GM12878 (cell line): ENCODE measurements around the gene PLXNB3. TPM values are rescaled to one million over a fixed set of nuclear protein-coding genes. Genes with fewer than 3 reads are reported as not detected.

Experiments
- ATAC-seq: fragments of 200-7000 bp; cut with Tn5 transposase; 3 replicates; pipeline ENCODE4 v1.9.1; 2020; ENCODE audit warnings: mild to moderate bottlenecking, moderate library complexity
- BruUV-seq: library from RNA; stranded (reverse); fragments of 400-500 nt; replicated peaks from 2 replicates; lab custom pipeline; 2021; lab: Mats Ljungman, UMichigan
- CTCF ChIA-PET: fragments of 300-600 bp; sonication (Branson Sonifier 250); formaldehyde crosslinking; extraction: SDS; loops from one replicate; lab custom pipeline; 2021; ENCODE audit warnings: inconsistent platforms; lab: Yijun Ruan, JAX
- POLR2A ChIA-PET: fragments of 350-600 bp; formaldehyde crosslinking; extraction: SDS; loops from one replicate; lab custom pipeline; 2021; ENCODE audit warnings: inconsistent platforms; lab: Charles Lee
- RAD21 ChIA-PET: fragments of 300-600 bp; sonication (Branson Sonifier 250); formaldehyde crosslinking; loops from one replicate; lab custom pipeline; 2023; ENCODE audit warnings: antibody characterized with exemption; ENCODE audit not compliant: unreplicated experiment; lab: Charles Lee
- SMC1A ChIA-PET: fragments of 300-600 bp; sonication (Branson Sonifier 250); formaldehyde crosslinking; loops from one replicate; lab custom pipeline; 2023; ENCODE audit not compliant: unreplicated experiment, uncharacterized antibody; lab: Charles Lee
- DNase-seq: peaks from one replicate; pipeline ENCODE4 v3.0.0-alpha.2; 2011; ENCODE audit warnings: low read depth, low spot score
- FAIRE-seq: peaks from 3 replicates; lab custom pipeline; 2011; peaks lifted over from hg19 to GRCh38; lab: Jason Lieb, UNC
- H2AFZ ChIP-seq: 2 replicates; pipeline ENCODE4 v1.6.0; 2011; ENCODE audit warnings: low read depth, low read length, control low read depth; ENCODE audit not compliant: control insufficient read depth
- H3K27ac ChIP-seq: 2 replicates; pipeline ENCODE4 v1.5.1; 2011; ENCODE audit warnings: control low read depth; ENCODE audit not compliant: control insufficient read depth, insufficient read depth
- H3K27me3 ChIP-seq, 2 experiments: replicated peaks in 1 of 2; 2 replicates each; pipeline versions ENCODE4 v1.6.0 to v1.6.1; 2011; ENCODE audit warnings: low read length in 1 of 2; ENCODE audit not compliant: control insufficient read depth in 2 of 2, insufficient read depth in 2 of 2
- H3K36me3 ChIP-seq, 2 experiments: 2 replicates each; pipeline ENCODE4 v1.5.1; 2011; ENCODE audit warnings: low read length in 1 of 2; ENCODE audit not compliant: control insufficient read depth in 2 of 2, insufficient read depth in 2 of 2
- H3K4me1 ChIP-seq: 2 replicates; pipeline ENCODE4 v1.6.1; 2011; ENCODE audit warnings: mild to moderate bottlenecking, low read length, moderate library complexity, mixed read lengths; ENCODE audit not compliant: control insufficient read depth, insufficient read depth
- H3K4me2 ChIP-seq: 2 replicates; pipeline ENCODE4 v1.6.0; 2011; ENCODE audit warnings: control low read depth; ENCODE audit not compliant: control insufficient read depth, insufficient read depth
- H3K4me3 ChIP-seq: fragments of 200-600 bp; sonication (generic); 2 replicates; pipeline ENCODE4 v1.5.1; 2016
- H3K79me2 ChIP-seq: 2 replicates; pipeline ENCODE4 v1.6.0; 2011; ENCODE audit warnings: low read length; ENCODE audit not compliant: control insufficient read depth, insufficient read depth
- H3K9ac ChIP-seq: 2 replicates; pipeline ENCODE4 v1.8.0; 2011; ENCODE audit warnings: low read length, control low read depth, mixed read lengths; ENCODE audit not compliant: control insufficient read depth, insufficient read depth
- H3K9me3 ChIP-seq: replicated peaks from 3 replicates; pipeline ENCODE4 v1.5.1; 2011; ENCODE audit warnings: mild to moderate bottlenecking, low read length; ENCODE audit not compliant: control insufficient read depth, insufficient read depth
- H4K20me1 ChIP-seq: 2 replicates; pipeline ENCODE4 v1.6.0; 2011; ENCODE audit not compliant: control insufficient read depth, insufficient read depth
- BACH1 ChIP-seq: fragments of 450-650 bp; IDR thresholded peaks from 2 replicates; pipeline ENCODE4 v1.6.1; 2017; ENCODE audit warnings: mild to moderate bottlenecking, borderline replicate concordance
- CREB1 ChIP-seq: IDR thresholded peaks from 2 replicates; pipeline ENCODE4 v1.6.1; 2012; ENCODE audit warnings: low read depth, mild to moderate bottlenecking, inconsistent platforms
- FOXM1 ChIP-seq: IDR thresholded peaks from 2 replicates; pipeline ENCODE4 v1.6.1; 2012; ENCODE audit warnings: low read depth, mild to moderate bottlenecking, inconsistent platforms, low read length, moderate library complexity
- KDM1A ChIP-seq: fragments of 200-600 bp; sonication (generic); IDR thresholded peaks from 2 replicates; pipeline ENCODE4 v1.6.1; 2016; ENCODE audit warnings: borderline replicate concordance
- KLF5 ChIP-seq: fragments of 450-650 bp; IDR thresholded peaks from 2 replicates; pipeline ENCODE4 v1.6.1; 2014; ENCODE audit warnings: mild to moderate bottlenecking; ENCODE audit not compliant: partially characterized antibody
- POLR2A ChIP-seq: IDR thresholded peaks from 2 replicates; pipeline ENCODE4 v1.6.1; 2011; ENCODE audit warnings: low read depth, mild to moderate bottlenecking, low read length
- POLR2AphosphoS5 ChIP-seq: IDR thresholded peaks from 2 replicates; pipeline ENCODE4 v1.6.1; 2011; ENCODE audit warnings: mild to moderate bottlenecking, low read length, inconsistent platforms
- RUNX3 ChIP-seq: IDR thresholded peaks from 2 replicates; pipeline ENCODE4 v1.6.1; 2012; ENCODE audit warnings: low read length, inconsistent platforms
- ZNF207 ChIP-seq: fragments of 450-650 bp; IDR thresholded peaks from 2 replicates; pipeline ENCODE4 v1.6.1; 2014; ENCODE audit warnings: antibody characterized with exemption, mild to moderate bottlenecking, borderline replicate concordance
- ZSCAN29 ChIP-seq: fragments of 450-650 bp; IDR thresholded peaks from 2 replicates; pipeline ENCODE4 v1.6.1; 2017; ENCODE audit warnings: mild to moderate bottlenecking, moderate library complexity
- WGBS: methylation state at CpG from one replicate; pipeline ENCODE4 v1.1.6; 2016; ENCODE audit warnings: low lambda C conversion rate; ENCODE audit not compliant: insufficient replicate concordance, insufficient coverage; ENCODE audit errors: missing lambda C conversion rate; 5-methylcytosine and 5-hydroxymethylcytosine counted together
- in situ Hi-C: fragments of 300-500 bp; cut with MboI; formaldehyde crosslinking; loops from 9 replicates; pipeline ENCODE4 v1.14.3; 2018; ENCODE audit warnings: mixed read lengths
- intact Hi-C: fragments of 100-400 bp; cut with micrococcal nuclease; formaldehyde crosslinking; loops from one replicate; pipeline ENCODE4 v1.14.2; 2022; ENCODE audit not compliant: unreplicated experiment
- polyA plus RNA-seq, 11 experiments: library from polyadenylated mRNA; depleted of rRNA in 4 of 11; unstranded in 6 of 11; stranded (reverse) in 5 of 11; fragments of >200 nt; fragmentation: Nextera tagmentation in 4 of 11; fragmentation: Illumina TruSeq in 1 of 11; extraction: Ambion mirVana in 4 of 11; extraction: Trizol in 1 of 11; gene quantifications; 1 replicate in 1 of 11; 2 replicates in 10 of 11; pipeline versions ENCODE4 v1.2.1 to v1.2.3, GENCODE V29; 2011 to 2016; ENCODE audit warnings: inconsistent platforms in 2 of 11, missing spikeins in 2 of 11, low read depth in 1 of 11
- total RNA-seq, 4 experiments: library from RNA; depleted of rRNA in 3 of 4; stranded (reverse); fragments of >200 nt in 3 of 4; fragmentation: Illumina TruSeq in 1 of 4; extraction: Trizol in 1 of 4; gene quantifications; 2 replicates each; pipeline versions ENCODE4 v1.2.1 to v1.2.3, GENCODE V29; 2013 to 2021
- TF ChIP-seq, protein P1 (sequence below): fragments of 450-650 bp; IDR thresholded peaks from 2 replicates; pipeline ENCODE4 v1.6.1; 2017; ENCODE audit warnings: mild to moderate bottlenecking, moderate library complexity
- TF ChIP-seq, protein P2 (sequence below): fragments of 450-650 bp; IDR thresholded peaks from 2 replicates; pipeline ENCODE4 v1.6.1; 2018; ENCODE audit warnings: mild to moderate bottlenecking, low read depth, moderate library complexity; ENCODE audit not compliant: partially characterized antibody
- TF ChIP-seq, protein P3 (sequence below): fragments of 450-650 bp; IDR thresholded peaks from 2 replicates; pipeline ENCODE4 v1.6.1; 2017; ENCODE audit warnings: borderline replicate concordance

Gene PLXNB3
- total and polyA plus RNA-seq, 10 of the 15 experiments (the other 5 are each of a cell fraction or from before 2014, with no cell fraction given), result 0.06 to 0.68 (median 0.19) TPM; not detected in 4

DNA sequence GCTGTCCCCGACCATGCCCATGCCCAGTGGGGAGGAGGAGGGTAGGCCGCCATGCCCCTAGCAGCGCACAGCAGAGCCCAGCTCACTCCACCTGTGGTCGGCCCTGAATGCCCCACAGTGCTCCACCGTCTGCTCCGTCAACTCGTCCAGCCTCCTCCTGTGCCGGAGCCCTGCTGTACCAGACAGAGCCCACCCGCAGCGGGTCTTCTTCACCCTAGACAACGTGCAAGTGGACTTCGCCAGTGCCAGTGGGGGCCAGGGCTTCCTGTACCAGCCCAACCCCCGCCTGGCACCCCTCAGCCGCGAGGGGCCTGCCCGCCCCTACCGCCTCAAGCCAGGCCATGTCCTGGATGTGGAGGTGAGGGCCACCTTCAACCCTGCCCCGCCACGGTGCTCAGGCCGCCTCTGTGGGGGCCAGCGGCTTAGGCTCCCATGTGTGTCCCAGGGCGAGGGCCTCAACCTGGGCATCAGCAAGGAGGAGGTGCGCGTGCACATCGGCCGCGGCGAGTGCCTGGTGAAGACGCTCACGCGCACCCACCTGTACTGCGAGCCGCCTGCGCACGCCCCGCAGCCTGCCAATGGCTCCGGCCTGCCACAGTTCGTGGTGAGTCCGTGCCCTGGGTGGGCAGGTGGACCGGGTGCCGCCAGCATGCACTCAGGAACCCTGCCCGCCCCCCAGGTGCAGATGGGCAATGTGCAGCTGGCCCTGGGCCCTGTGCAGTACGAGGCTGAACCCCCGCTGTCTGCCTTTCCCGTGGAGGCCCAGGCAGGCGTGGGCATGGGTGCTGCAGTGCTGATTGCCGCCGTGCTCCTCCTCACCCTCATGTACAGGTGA, 9.9 kb downstream of the PLXNB3 start (continued):
- TF ChIP-seq, protein P1, sequence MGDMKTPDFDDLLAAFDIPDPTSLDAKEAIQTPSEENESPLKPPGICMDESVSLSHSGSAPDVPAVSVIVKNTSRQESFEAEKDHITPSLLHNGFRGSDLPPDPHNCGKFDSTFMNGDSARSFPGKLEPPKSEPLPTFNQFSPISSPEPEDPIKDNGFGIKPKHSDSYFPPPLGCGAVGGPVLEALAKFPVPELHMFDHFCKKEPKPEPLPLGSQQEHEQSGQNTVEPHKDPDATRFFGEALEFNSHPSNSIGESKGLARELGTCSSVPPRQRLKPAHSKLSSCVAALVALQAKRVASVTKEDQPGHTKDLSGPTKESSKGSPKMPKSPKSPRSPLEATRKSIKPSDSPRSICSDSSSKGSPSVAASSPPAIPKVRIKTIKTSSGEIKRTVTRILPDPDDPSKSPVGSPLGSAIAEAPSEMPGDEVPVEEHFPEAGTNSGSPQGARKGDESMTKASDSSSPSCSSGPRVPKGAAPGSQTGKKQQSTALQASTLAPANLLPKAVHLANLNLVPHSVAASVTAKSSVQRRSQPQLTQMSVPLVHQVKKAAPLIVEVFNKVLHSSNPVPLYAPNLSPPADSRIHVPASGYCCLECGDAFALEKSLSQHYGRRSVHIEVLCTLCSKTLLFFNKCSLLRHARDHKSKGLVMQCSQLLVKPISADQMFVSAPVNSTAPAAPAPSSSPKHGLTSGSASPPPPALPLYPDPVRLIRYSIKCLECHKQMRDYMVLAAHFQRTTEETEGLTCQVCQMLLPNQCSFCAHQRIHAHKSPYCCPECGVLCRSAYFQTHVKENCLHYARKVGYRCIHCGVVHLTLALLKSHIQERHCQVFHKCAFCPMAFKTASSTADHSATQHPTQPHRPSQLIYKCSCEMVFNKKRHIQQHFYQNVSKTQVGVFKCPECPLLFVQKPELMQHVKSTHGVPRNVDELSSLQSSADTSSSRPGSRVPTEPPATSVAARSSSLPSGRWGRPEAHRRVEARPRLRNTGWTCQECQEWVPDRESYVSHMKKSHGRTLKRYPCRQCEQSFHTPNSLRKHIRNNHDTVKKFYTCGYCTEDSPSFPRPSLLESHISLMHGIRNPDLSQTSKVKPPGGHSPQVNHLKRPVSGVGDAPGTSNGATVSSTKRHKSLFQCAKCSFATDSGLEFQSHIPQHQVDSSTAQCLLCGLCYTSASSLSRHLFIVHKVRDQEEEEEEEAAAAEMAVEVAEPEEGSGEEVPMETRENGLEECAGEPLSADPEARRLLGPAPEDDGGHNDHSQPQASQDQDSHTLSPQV, result no peak
- TF ChIP-seq BACH1, result no peak

DNA sequence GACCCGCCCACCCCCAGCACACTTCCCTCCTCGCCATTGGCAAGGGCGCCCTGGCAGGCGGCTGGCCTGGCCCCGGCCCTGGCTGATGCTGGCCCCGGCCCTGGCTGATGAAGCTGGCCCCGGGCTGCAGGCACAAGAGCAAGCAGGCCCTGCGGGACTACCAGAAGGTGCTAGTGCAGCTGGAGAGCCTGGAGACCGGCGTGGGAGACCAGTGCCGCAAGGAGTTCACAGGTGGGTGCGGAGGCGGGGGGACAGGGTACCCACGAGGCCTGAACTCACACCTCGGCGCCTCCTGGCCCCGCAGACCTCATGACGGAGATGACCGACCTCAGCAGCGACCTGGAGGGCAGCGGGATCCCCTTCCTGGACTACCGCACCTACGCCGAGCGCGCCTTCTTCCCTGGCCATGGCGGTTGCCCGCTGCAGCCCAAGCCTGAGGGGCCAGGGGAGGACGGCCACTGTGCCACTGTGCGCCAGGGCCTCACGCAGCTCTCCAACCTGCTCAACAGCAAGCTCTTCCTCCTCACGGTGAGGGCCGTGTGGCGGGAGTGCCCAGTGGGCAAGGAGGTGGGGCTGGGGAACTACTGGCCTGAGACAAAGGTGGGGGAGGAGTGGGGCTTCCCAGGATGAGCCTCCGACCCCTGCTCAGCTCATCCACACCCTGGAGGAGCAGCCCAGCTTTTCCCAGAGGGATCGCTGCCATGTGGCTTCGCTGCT, 10.7 kb downstream of the PLXNB3 start:
- no peak for ATAC-seq
- no peak for DNase-seq
- Histone ChIP-seq H3K9ac (no peak overlapping the region), H2AFZ (no peak overlapping the region), H3K27ac (no peak overlapping the region), H3K36me3 (no peaks in the 10 kb centered on the region), H3K4me1 (no peaks in the 10 kb centered on the region), H3K79me2 (no peaks in the 10 kb centered on the region), H4K20me1 (no peaks in the 10 kb centered on the region), H3K4me2 (no peak overlapping the region), H3K9me3 (no peaks in the 10 kb centered on the region; the same call in 2 of the 3 replicates), H3K27me3 (no peaks in the 10 kb centered on the region), H3K4me3 (no peak overlapping the region)
- BruUV-seq, result no TSS peak
- RAD21 ChIA-PET, result no interaction called here
- no peak for FAIRE-seq
- intact Hi-C loops (no loop called here), in situ Hi-C loops (no loop called here)
- WGBS, result 59% methylated on average over 24 of the region's 37 CpGs
- POLR2A ChIA-PET, result no interaction called here
- CTCF ChIA-PET, result no interaction called here
- SMC1A ChIA-PET, result no interaction called here
- TF ChIP-seq POLR2AphosphoS5 (no peak), FOXM1 (no peak), ZSCAN29 (no peak), CREB1 (no peak), KDM1A (no peak), ZNF207 (no peak), KLF5 (no peak), POLR2A (no peak), RUNX3 (no peak)
- TF ChIP-seq, protein P2, sequence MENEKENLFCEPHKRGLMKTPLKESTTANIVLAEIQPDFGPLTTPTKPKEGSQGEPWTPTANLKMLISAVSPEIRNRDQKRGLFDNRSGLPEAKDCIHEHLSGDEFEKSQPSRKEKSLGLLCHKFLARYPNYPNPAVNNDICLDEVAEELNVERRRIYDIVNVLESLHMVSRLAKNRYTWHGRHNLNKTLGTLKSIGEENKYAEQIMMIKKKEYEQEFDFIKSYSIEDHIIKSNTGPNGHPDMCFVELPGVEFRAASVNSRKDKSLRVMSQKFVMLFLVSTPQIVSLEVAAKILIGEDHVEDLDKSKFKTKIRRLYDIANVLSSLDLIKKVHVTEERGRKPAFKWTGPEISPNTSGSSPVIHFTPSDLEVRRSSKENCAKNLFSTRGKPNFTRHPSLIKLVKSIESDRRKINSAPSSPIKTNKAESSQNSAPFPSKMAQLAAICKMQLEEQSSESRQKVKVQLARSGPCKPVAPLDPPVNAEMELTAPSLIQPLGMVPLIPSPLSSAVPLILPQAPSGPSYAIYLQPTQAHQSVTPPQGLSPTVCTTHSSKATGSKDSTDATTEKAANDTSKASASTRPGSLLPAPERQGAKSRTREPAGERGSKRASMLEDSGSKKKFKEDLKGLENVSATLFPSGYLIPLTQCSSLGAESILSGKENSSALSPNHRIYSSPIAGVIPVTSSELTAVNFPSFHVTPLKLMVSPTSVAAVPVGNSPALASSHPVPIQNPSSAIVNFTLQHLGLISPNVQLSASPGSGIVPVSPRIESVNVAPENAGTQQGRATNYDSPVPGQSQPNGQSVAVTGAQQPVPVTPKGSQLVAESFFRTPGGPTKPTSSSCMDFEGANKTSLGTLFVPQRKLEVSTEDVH, result no peak
- TF ChIP-seq, protein P3, sequence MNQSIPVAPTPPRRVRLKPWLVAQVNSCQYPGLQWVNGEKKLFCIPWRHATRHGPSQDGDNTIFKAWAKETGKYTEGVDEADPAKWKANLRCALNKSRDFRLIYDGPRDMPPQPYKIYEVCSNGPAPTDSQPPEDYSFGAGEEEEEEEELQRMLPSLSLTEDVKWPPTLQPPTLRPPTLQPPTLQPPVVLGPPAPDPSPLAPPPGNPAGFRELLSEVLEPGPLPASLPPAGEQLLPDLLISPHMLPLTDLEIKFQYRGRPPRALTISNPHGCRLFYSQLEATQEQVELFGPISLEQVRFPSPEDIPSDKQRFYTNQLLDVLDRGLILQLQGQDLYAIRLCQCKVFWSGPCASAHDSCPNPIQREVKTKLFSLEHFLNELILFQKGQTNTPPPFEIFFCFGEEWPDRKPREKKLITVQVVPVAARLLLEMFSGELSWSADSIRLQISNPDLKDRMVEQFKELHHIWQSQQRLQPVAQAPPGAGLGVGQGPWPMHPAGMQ, result no peak
